Stimulated activated CD4-positive, alpha-beta T cell treated with anti-CD3 and anti-CD28 coated beads, Interleukin-2, amount 100 ng/mL, for 4 hours (primary cell): ENCODE results near the gene TFB2M.
"Not testable (repeated sequence)": the region's sequence is repeated elsewhere in the genome, so short reads cannot be mapped to it uniquely, and the experiment has no call there.

Experiments
- DNase-seq: peaks from one replicate; pipeline ENCODE4 v3.0.0-alpha.2; 2020; ENCODE audit warnings: low read depth

Gene TFB2M

GRCh38 chr1:246566128-246566812, at the start of gene TFB2M, which contains the start of gene CNST:
TSS of gene TFB2M (minus strand) at chr1:246566261. CDS start at chr1:246566138, 123 bp downstream.
TSS of gene CNST (plus strand) at chr1:246566456. CDS start at chr1:246591563, 25,107 bp downstream.
- peak; percentile 84 for DNase-seq

GRCh38 chr1:246613096-246613758, 47.2 kb upstream of the TFB2M start:
- no peak for DNase-seq

GRCh38 chr1:246609632-246610031, 43.6 kb upstream of the TFB2M start:
- DNase-seq = no peak

- peak; percentile 27 for DNase-seq
Measured at GRCh38 chr1:246608616-246609376, 42.7 kb upstream of the TFB2M start.

- DNase-seq = no peak
Measured at GRCh38 chr1:246607462-246607861, 41.4 kb upstream of the TFB2M start.

GRCh38 chr1:246605231-246605630, 39.2 kb upstream of the TFB2M start:
- not testable (repeated sequence) for DNase-seq

GRCh38 chr1:246602194-246602593, 36.1 kb upstream of the TFB2M start:
- no peak for DNase-seq

- no peak for DNase-seq
Measured at GRCh38 chr1:246600579-246600978, 34.5 kb upstream of the TFB2M start.

GRCh38 chr1:246599315-246599714, 33.3 kb upstream of the TFB2M start:
- no peak for DNase-seq

- no peak for DNase-seq
Measured at GRCh38 chr1:246597971-246598370, 31.9 kb upstream of the TFB2M start.

GRCh38 chr1:246597340-246597739, 31.3 kb upstream of the TFB2M start:
- no peak for DNase-seq

- DNase-seq = no peak
Measured at GRCh38 chr1:246595146-246595545, 29.1 kb upstream of the TFB2M start.

- DNase-seq = no peak
Measured at GRCh38 chr1:246592695-246593094, 26.6 kb upstream of the TFB2M start.

- no peak for DNase-seq
Measured at GRCh38 chr1:246591958-246592357, 25.9 kb upstream of the TFB2M start.

- no peak for DNase-seq
Measured at GRCh38 chr1:246591504-246591903, 25.4 kb upstream of the TFB2M start.

- no peak for DNase-seq
Measured at GRCh38 chr1:246591047-246591446, 25.0 kb upstream of the TFB2M start.

- not testable (repeated sequence) for DNase-seq
Measured at GRCh38 chr1:246589919-246590318, 23.9 kb upstream of the TFB2M start.

GRCh38 chr1:246588159-246588721, 22.2 kb upstream of the TFB2M start:
- no peak for DNase-seq

GRCh38 chr1:246587606-246588005, 21.5 kb upstream of the TFB2M start:
- no peak for DNase-seq

GRCh38 chr1:246587032-246587431, 21.0 kb upstream of the TFB2M start:
- DNase-seq = no peak

GRCh38 chr1:246583448-246584185, 17.6 kb upstream of the TFB2M start:
- no peak for DNase-seq

GRCh38 chr1:246583056-246583440, 17.0 kb upstream of the TFB2M start:
- DNase-seq = no peak
